GM19043 (cell line): ENCODE measurements around the gene RAB1A.

Experiments used
- ATAC-seq: cut with Tn5 transposase; IDR thresholded peaks from one replicate; pipeline ENCODE4 v1.9.1; 2021; ENCODE audit warnings: low read depth; ENCODE audit not compliant: unreplicated experiment

The RAB1A gene

DNA sequence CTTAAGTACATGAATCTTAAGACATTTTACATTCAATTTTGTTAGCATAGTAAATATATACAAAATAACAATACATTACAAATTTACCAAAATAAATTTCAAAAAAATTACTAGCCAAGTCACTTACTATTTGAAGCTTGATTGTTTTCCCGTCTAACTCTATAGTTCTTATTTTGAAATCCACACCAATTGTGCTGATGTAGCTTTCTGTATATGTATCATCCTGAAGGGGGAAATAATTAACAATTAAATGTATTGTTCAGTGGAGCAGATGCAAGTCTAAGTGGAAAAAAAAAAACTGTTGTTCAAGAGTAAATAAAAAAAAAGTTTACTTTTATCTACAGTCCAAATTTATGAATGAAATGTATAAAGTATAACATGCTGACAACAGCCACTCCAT, 32.1 kb downstream of the RAB1A start:
- no peak for ATAC-seq

DNA sequence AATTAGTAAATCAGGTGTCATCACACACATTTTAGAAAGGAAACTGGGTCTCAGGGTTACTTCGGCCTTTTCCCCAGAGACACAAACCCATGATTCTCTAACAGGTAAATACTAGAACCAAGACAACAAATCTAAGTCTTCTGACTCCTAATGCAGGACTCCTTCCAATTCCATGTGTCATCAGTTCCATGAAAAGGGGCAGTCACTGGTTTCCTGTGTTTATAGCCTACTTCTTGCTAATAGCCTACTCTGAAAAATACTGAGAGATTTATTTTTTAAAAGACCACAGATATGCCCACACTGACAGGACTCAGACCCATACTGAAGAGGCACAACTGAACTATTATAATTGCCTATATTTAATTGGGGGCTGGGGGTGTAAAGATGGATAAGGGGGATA, 33.0 kb downstream of the RAB1A start:
- ATAC-seq = no peak

DNA sequence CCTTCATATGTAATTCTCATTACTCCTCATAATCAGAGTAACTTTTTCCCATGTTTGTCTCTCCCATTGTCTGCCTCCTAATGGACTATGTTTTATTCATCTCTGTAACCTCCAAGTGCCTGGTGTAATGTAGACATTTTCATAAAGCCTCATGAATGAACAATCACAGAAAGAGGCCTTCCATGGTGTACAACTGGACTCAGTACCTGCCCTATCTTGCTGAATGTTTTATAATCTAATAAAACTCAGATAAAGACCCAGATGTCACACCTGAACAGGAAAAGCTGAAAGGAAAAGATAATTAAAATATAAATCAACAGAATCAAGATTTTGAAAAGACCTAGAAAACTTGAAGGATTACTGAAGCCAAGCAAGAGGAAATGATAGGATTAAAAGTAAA, 36.7 kb downstream of the RAB1A start:
- ATAC-seq = no peak

DNA sequence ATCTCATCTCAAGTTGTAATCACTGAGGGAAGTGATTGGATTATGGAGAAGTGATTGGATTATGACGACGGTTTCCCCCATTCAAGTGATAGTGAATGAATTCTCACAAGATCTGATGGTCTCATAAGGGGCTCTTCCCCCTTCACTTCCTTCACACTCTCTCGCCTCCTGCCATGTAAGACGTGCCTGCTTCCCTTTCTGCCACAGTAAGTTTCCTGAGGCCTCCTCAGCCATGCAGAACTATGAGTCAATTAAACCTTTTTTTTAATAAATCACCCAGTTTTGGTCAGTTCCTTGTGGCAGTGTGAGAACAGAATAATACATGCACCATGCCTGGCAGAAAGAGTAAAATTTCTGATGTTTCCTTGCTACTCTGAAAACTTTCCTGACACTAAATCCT, 37.1 kb downstream of the RAB1A start:
- no peak for ATAC-seq

DNA sequence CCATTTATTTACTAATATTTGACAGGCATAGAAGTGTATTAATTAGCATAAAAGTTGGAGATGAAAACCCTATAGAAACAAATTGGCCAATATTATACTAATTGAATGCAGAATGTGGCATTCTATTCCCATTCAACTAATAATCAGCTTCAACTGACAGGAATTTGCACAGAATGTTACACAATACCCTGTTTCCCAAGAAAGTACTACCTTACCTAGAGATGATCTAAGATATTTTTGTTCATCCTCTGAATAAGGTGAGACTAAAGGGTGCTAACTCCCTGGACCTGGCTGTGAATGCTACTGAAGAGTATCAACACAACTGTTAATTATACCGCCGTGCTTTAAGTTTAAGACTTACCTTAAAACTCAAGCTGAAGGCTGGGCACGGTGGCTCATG, 44.8 kb downstream of the RAB1A start:
- no peak for ATAC-seq

DNA sequence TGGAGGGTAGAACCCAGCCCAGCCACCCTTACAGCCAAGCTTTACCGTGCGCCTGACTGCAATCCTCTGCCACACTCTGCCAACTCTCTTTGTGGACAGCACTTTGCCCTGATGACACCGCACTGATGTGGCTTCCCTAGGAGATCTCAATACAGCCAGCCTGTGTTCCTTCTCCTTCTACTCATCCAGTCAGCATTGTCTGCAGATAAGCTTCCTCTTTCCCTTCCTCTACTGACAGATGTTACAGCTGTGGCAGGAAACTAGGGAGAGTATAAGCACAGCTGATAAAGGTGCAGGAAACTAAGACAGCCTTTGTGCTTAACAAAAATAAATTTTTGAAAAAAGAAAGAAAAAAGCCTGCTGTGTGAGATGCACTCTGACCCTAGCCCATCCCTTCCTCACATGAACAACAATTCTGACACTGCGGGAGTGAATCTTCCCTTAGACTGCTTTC, 48.6 kb downstream of the RAB1A start:
- ATAC-seq = no peak

DNA sequence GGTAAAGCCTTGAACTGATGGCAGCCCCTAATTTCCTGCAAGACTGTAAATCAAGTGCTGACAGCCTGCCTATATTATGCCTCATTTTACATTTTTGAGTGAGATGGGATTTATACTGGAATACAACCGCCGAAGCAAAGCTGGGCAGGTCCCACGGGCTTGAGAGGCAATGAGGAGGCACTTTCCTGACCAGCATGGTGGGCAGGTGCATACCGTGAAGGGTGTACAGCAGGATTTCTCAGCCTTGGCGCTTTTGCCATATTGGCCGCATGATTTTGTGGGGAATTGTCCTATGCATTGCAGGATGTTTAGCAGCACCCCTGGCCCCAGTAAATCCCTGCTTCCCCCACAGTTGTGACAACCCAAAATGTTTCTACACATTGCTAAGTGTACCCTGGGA, 50.9 kb downstream of the RAB1A start:
- no peak for ATAC-seq

DNA sequence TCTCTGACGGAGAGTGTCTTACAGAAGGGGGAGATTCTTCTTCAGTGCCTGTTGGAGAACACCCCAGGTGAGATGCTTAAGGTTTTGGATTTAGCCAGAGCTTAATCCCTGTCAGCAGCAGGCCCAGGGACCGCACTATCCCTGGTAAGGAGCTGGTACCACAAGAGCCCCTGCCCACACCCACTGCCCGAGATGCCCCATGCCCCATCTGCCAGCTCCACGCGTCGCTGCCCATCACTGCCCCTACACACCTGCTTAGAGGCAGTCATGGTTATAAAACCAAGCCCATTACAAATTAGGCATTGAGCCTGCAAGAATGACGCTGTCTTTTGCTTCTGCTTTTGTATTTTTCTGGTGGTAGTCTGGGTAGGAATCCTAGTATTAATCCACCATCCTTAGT, 52.0 kb downstream of the RAB1A start:
- ATAC-seq = no peak

DNA sequence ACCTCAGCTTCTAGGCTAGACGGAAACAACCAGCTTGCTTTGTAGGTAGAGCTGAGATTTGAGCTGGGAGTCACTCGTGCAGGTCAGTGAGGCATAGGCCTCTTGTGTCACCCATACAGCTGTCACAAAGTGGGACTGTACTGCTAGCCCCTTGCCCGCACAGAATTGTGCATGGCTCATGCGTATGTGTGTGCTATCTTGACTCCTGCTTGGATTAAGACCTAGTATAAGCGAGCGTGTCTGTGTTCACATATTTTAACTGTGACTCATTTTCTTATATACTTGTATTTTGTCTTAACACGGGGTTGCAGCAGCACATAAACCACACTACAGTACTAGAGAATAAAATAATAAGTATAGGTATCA, 53.6 kb downstream of the RAB1A start:
- no peak for ATAC-seq

DNA sequence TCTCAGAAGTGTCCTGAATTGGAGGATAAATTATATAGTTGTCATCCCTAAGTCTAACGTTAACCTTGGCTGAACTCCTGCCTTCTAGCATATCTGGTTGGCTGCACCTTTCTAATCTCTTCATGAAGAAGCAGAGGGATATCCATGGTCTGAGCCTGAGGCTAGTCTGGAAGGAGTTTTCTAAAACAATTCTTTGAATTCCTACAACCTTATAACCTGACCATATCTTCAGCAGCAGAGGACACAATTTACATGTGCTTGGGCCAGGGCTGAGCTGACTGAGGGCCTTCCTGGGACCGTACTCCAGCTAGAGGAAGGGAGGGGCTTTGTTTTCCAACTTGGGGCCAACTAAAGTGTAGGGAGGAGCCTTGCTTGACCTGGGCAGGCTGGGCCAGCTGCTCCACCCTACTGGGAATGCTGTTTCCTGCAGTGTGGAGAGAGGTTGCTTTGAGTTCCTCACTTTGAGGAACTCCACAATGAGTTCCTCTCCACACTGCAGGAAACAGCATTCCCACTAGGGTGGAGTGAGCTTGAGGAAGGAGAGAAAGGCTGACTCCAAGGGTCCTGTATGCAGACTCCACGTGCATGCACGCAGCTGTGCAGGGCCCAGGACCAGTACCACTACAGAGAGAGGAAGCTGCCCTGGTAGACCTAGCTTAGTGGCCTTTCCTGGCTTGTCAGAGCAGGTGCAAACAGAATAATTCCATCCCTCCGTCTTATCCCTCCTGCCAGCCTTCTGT, 54.1 kb downstream of the RAB1A start:
- no peak for ATAC-seq

DNA sequence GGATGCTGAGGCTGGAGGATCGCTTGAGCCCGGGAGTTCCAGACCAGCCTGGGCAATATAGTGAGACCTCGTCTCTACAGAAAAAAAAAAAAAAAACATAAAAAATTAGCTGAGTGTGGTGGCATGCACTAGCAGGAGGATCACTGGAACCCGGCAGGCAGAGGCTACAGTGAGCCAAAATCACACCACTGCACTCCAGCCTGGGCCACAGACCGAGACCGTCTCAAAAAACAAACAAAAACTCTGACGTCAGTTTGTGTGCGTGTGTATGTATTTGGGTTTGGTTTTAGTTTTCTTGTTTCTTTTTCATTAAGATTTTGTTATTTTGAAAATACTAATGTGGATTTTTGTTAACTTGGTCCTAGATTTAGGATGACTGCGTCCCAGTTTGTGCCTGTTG, 54.7 kb downstream of the RAB1A start:
- no peak for ATAC-seq

DNA sequence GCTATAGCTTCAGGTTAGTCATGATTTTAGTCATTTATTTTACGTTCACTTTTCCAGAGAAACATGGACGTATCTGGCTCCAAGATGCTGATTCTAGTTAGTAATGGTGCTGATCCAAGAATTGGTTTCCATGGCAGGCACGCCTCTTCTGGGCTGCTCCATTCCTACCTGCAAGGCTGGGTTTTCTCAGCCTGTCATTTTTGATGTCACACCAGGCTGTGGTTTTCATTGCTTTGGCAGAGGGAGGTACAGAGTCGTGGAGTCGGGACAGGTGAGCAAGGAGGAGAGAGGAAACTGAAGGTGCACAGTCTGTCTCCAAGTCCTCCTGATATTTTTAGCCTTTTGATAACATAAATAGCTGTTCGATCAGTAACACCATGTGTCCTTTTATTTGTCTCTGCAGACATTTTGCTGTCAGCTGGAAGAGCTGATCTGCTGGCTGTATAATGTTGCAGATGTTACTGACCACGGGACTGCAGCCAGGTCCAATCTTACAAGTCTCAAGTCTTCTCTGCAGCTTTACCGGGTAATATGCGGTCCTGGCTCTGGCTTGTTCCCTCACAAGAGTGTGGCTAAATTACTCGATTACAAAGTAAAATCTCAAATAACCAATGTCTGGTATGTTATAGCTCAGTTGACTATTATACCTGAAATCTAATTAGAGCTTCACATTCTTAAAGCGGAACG, 55.9 kb downstream of the RAB1A start:
- no peak for ATAC-seq

DNA sequence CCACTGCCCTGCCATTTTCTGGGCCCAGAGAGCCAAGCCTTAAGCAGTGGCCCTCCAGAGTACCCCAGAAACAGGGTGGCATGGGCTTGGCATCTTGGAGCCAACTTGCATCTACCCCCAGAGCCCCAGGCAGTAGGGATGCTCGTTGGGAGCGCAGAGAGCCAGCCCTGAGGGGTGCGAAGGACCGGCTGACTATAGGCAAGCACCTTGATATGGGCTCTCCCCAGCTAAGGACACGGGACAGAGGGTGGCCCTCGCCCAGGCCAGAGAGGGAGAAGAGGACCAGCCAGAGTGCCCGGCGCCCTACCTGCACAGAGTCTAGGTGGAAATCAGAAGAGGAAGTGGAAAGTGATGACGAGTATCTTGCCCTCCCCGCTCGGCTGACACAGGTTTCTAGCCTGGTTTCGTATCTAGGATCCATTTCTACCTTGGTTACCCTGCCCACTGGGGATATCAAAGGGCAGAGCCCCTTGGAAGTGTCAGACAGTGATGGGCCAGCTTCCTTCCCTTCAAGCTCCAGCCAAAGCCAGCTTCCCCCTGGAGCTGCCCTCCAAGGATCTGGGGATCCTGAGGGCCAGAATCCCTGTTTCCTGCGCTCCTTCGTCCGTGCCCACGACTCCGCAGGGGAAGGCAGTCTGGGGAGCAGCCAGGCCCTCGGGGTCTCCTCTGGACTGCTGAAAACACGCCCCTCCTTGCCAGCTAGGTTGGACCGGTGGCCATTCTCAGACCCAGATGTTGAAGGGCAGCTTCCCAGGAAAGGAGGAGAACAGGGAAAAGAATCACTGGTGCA, 57.5 kb downstream of the RAB1A start:
- ATAC-seq = no peak

DNA sequence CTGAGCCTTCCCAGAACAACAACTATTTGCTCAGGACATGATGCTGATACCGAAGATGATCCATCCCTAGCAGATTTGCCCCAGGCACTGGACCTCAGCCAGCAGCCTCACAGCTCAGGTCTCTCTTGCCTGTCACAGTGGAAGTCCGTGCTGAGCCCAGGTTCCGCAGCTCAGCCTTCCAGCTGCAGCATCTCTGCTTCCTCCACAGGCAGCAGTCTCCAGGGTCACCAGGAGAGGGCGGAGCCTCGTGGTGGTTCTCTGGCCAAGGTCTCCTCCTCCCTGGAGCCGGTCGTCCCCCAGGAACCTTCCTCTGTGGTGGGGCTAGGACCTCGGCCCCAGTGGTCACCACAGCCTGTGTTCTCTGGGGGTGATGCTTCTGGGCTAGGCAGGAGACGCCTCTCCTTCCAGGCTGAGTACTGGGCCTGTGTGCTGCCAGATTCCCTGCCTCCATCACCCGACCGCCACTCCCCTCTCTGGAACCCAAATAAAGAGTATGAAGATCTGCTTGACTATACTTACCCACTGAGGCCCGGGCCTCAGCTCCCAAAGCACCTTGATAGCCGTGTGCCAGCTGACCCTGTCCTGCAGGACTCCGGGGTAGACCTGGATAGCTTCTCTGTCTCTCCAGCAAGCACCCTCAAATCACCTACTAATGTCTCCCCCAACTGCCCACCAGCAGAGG, 58.3 kb downstream of the RAB1A start:
- ATAC-seq = no peak

DNA sequence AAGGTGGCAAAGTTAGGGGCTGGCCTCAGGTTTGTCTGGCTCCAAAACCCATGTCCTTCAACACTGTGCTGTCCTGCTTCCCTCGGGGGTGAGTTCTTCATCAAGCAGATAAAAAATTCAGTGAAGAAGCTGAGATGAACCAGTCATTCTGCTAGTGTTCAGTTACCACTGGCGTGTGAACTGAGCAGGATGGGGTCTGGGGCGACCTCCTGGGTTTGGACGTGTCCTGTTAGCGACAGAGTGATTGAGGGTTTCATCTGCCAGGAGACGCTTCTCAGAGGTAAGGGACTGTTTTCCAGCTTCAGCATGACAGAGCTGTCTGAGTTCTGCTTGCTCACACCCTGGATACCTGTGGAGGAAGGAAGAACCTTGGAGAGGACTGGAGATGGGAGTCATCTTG, 59.0 kb downstream of the RAB1A start:
- ATAC-seq = no peak

DNA sequence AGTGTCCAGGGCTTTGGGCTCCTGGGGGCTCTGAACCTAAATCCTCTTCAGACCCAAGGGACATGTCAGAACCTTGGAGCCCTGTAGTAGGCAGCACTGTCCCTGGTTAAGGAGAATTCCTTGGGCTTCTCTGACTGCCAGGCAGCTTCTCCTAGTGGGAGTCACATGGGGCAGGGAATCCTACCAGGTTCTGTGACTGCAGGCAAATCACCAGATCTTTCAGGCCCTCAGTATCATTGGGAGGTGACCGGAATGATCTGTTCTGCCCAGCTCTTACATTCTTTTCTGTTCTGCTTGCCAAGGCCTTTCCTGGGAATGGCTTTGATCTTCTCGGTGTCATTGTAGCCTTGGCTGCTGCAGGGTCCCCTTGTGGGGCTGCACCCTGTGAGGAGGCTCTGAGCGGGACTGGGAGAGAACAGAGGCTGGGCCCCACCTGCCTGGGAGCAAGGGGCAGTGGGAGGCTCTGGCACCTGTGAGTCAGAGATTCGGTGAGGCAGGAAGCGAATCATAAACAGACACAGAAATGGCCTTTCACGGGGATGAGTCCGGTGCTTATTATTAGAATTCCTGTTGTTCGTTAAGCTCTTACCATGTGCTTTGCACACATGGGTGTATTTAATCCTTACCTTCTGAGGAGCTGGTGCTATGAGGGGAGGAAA, 59.6 kb downstream of the RAB1A start:
- ATAC-seq = no peak

DNA sequence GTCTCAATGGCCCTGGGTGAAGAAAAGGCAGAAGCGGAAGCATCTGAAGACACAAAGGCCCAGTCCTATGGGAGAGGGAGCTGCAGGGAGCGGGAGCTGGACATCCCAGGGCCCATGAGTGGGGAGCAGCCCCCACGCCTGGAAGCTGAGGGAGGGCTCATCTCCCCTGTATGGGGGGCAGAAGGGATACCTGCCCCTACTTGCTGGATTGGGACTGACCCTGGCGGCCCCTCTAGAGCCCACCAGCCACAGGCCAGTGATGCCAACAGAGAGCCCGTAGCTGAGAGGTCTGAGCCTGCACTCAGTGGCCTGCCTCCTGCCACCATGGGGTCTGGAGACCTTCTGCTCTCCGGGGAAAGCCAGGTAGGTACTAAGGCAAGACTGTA, 60.5 kb downstream of the RAB1A start:
- no peak for ATAC-seq

DNA sequence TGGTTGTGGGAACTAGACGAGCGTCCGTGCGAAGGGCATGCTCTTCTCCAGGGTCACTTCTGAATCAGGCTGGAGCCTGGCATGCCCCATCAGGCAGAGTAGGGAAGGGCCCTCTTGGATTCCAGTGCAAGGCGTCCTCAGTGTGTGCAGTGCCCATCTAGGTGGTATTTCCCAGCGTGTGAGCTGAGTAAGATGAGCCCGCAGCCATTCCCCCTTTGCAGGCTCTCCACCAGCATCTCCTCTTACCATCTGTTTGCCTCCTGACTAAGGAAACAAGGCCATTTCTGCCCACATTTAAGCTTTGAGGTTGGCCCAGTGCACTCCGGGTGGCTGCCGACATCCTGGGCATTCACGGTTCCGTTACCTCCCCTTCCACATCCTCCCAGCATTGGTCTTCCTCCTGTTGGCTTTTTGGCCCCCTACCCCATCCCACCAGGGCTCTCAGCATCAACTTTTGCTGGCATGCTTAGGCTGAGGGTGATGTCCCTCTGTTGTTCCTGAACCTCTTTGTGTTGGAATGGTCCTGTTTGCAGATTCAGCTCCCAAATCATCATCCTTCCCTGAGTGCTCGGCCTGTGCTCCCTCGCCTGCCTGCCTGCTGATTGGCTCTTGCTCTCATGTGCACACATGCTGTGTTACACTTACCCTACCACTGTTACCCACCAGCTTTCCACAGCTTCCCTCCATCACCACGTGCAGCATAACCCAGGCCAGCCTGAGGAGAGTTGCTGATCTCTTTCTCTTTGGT, 61.9 kb downstream of the RAB1A start:
- ATAC-seq = no peak

DNA sequence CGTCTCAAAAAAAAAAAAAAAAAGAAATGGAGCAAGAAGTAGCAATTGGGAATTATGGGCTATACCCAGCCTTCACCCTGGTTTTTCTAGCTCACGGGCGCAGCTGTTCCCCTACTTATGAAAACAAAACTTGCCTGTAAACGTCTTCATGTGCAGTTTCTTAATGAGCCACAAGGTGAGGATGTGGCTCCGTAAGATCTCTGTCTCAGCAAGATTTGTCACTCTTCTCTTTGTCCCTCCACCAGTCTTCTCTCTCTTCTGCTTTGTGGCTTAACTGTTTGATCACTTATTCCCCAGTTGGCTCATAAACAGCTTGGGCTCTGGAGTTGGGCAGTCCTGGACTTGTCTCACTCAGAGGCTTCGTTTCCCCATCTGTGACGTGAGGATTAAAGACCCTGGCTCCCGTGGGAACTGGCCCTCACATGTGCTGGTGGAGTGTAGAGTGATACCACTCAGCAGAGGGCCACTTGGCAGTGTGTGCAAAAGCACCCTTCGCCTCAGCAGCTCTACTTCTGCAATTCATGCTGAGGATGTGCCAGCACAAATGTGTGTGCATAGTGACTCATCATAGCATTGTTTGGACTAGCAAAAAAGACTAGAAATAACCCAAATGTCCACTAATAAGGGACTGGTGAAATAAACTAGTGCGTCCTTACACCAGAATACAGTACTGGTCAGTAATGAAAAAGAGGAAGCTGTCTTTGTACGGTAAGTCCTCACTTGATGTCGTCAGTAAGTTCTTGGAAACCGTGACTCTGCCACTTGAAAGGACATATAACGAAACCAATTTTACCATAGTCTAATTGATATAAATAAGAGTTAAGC, 65.0 kb downstream of the RAB1A start:
- ATAC-seq = peak; percentile 76
